Pulmonary artery endothelial cell (primary cell): ENCODE results near the gene NEDD4L. TPM values are rescaled to one million over a fixed set of nuclear protein-coding genes. Genes with fewer than 3 reads are reported as not detected.
A peak's percentile ranks its signal among the peaks of the same experiment; 100 is the strongest.

ENCODE experiments used
- DNase-seq: peaks from one replicate; pipeline ENCODE4 v3.0.0-alpha.2; 2011; ENCODE audit warnings: low read depth, low spot score
- total RNA-seq: library from RNA; depleted of rRNA; stranded (reverse); fragments of >200 nt; gene quantifications from 2 replicates; pipeline ENCODE4 v1.2.3, GENCODE V29; 2014

Gene NEDD4L
- total RNA-seq, 1 donor from 2014 or later = 5.6 TPM

DNA sequence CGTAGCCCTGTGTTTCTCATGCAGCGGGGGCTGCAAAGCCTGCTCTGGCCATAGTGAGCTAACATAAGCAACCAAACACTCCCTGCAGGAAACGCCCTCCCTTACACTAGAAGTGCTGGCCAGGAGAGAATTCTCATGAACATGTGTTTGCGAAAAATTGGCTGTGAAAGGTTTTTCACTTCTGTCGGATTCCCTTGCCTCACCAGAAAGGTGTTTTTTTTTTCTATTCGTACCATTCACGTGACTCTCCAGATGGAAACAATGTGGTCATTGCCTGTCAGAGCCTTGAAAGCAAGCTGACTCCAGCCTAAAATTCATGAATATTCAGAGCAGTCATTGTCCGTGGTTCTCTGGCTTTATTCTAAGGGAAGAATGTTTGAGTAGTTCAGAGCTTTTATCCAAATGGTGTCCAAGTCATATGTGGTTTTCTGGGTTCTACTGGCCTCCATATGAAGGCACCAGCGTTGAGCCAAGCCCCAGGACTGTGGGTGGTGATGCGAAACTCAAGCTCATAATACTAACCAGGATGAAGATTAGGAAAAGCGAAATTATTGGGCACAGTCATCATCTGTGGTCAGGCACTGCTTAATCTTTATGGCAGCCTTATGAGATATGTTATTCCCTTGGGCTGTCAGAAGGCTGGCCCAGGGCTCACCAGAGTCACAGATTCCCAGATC is 348.4 kb downstream of the NEDD4L start:
- DNase-seq = no peak

DNA sequence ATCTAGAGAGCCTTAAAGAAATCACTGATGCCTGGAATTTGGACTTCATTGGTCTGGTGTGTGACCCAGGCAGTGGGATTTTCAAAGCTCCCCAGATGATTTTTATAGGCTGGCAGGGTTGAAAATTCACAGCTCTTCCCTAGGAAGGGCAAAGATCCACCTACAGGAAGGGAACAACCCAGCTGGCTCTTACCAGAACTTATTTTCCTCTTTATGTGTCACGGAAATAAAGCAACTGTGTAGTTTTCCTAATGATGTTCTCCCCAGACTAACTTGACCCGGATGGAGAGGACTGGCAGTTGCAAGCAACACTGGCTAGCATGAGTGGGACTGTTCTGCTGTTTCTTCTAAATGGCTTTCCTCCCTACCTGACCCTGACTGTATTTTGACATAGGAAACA is 349.3 kb downstream of the NEDD4L start:
- no peak for DNase-seq

DNA sequence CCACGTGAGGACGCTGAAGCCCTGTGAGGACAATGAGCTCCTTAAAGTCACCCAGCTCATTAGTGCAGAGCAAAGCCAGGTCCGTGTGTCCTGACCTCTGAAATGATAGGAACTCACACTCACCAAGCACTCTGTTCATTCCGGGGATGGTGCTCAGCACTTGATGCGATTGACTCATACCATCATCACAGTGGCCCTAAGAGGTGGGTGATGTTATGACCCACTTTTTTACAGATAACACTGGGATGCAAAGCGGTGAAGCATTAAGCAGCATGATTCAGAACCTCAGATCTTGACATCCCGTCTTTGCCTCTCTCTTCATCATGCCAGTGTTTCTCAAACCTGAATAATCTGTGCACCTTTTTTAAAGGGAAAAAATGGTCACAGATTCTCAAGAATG is 350.0 kb downstream of the NEDD4L start:
- no peak for DNase-seq

DNA sequence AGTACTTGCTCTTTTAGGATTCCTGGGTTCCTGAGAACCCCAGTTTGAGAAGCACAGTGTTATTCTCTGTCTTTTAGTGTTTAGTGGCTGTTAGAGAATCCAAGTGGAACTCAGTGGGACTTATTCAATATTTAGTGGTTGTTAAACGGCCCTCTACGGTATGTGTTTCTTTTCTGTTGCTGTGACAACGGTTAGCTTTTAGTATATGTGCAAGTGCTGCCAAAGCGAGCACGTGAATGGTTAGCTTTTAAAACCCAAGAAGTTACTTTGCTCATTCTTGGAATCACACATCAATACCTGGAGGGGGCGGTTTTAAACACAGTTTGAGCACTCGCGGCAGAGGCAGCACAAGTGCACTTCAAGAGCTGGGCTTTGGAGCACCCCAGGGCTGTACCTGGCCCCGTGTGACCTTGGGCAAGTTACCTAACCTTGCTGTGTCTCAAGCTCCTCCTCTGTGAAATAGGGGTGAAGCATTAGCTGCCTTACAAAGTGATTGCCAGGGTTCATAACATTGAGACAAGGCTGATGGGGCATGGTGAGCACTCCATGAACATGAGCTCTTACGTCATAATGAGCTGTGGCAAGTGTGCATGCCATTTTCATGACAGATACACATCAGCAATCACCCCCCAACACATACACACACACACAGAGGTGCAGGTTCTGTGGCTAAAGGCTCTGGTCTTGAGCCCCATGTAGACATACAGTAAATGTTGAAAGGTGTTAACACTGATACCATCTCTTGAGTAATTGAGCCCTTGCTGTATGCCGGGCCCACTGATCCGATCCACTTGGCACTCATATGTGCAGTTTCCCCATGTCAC is 350.8 kb downstream of the NEDD4L start:
- no peak for DNase-seq

DNA sequence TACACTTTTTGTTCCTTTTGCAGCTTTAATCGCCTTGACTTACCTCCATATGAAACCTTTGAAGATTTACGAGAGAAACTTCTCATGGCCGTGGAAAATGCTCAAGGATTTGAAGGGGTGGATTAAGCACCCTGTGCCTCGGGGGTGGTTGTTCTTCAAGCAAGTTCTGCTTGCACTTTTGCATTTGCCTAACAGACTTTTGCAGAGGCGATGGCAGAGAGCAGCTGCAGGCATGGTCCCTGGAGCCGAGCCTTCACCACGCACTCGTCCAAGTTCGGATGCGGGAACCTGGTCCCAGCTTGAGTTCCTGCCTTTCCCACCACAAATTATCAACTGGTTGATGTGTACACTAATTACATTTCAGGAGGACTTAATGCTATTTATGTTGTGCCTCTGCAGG is 352.1 kb downstream of the NEDD4L start:
- DNase-seq = no peak

DNA sequence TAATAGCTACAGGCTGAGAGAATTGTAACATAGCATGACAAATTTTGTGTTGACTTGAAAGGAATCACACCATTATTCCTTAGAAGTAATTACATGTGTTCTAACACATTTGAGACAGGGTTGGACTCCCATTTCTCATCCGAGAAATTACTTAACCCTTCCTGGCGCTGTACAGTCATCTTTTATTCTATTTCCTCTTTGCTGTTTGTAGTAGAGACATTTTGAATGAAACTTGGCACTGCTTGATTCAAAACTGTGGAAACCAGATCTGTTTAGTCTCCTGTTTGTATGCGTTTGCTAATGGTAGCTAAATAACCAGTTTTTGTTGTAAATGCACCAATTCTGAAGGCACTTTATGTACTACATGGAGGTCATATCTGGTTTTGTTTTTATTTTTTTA is 352.9 kb downstream of the NEDD4L start:
- DNase-seq = peak; percentile 64

DNA sequence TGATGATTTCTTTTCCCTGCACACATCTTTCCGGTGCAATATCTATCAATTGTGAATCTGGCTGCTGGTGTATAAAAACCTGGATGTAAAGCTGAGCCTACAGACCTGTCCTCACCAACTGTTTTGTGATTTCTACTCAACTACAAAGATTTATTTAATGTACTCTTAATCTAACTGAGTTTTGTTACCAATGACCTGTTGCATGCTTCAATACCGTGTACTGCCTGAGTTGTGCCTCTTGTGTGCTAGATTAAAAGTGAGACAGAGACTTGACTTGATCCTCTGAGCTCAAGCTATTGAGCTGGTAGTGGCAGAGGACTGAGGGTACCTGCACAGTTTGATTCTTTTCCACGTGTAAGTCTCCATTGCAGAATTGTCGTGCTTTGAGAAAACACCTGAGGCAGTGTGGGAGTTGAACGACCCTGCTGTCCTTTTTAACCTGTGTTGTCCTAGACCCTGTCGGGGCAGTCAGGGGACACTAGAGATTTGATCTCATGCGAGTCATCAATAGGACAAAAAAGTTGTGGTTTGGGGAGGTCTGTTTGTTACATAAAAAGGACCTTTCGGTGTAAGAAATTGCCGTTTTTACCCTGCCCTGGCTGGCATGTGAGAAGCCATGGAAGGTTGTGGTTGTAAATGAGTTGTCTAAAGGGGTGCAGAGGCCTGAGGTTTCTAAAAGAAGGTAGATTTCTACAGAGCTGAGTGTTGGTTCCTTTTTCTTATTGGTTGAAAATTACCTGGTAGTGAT is 353.5 kb downstream of the NEDD4L start:
- DNase-seq = no peak

DNA sequence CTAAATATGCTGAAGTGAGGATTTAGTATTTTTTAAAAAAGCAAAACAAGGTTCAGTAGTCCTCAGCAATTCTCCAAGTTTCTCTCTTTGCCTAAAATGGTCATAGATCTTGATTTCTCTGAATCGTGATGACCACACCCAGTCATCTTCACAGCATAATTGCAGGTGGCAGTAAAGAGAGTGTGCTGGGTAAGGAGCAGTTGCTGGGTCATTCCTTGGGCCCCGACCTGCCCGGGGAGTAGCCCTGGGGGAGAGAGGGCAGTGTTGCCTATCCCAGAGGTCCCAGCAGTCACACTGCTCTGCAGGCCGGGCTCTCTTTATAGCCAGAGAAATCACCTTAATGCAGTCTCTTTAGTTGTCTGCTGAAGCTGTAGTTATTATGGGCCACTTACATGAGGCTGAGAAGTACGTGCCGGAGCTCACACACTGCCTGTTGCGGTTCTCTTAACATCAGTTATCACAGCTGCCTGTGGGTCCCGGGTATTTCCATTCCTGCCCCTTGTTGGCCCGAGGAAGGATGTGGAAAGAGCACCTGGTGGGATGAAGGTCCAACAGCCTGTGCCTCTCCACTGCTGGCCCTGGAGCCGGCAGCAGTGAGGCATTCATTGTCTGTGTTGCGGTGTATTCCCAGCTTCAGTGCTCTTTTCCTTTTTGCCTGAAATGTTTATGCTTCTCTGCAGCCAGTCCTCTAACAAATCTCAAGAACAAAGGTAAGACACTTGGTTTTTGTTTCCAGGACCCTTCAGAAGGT is 354.8 kb downstream of the NEDD4L start:
- DNase-seq = no peak

DNA sequence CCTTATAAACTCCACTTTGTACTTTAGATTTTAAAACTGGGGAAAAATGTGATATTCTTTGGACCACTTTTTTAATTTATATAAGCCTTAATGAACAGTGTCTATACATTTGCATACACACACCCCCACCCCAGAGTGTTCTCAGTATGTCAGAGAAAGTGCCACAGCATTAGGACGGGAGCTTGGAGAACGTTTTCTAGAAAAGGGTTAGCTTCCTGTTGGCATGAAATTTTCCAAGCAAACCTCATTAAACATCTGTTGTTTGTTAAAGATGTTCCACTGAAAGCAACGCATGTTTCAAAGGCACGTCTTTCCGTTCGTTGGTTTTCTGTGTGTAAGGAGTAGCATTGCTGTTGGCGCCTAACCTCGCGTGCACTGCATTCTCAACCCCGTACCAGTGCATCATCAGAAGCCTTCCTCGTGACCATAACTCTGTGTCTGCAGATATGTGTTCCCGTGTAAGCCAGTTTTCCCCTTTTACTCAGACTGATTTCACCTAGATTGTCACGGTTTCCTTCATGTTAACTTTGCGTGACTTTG is 356.4 kb downstream of the NEDD4L start:
- DNase-seq = no peak

DNA sequence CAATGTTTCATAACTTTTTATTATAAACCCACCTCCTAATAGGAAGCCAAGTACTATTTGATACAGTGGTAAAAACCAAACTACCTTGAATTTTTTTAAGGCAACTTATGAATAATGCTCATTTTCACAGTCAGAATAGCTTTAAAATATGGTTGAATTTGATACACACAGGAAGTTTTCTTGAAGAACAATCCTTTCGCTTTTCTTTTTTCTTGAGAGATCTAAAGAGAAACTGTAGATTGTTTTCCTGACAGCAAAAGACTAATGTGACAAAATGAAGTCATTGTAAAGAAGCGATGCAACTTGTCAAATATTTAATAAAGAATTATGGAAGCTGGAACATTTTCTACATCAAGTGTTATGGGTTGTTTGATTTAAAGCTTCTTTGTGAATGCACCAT is 357.2 kb downstream of the NEDD4L start:
- no peak for DNase-seq

DNA sequence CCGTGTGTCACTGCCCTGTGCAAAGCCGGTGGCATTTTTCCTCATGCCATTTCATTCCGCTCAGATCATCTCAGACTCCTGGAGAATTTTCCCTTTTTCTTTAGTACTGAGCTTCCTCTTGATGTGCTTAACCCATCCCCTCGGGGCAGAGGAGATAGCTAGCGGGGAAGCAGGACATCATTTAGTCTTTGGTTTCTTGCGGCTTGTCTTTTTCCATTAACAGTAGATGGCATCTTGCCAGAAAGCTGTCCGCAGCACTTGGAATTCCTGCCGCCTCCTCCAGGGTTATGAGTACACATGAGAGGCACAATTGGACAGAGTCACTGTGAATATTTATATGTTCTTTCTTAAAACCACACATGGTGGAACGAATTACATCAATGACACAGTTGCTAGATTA is 358.2 kb downstream of the NEDD4L start:
- no peak for DNase-seq

DNA sequence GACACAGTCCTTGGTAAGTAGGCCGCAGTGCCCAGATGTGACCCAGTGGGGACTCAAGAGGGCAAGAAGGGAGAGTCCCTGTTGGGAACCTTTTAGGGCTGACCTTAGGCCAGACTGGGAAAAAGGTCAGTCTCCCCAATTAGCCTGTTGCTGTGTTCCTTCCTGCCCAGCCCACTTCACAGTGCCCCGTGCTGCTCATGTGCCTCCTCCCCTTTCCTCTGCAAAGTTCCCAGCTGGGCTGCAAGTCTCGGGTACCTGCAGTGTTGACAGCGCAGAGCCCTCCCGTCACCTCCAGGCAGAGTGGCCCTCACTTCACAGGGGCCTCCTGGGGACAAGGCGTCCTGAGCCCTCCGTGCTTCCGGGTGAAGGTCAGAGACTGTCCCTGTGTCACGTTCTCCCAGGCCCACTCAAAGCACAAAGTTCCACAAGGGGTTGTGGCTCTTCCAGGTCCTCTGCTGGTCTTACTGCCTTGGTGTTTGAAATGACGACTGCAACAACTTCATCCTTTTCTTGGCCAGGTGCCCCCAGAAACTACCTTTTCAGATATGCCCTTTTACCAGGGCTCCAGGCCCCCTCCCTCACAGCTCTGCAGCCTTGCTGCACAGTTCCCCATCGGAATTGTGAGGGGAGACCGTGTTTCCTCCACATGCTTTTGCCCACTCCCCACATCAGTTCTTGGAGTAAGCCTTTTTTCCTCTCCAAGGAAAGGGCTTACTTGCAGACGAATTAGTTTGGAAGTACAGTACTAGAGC is 359.1 kb downstream of the NEDD4L start:
- DNase-seq = no peak

DNA sequence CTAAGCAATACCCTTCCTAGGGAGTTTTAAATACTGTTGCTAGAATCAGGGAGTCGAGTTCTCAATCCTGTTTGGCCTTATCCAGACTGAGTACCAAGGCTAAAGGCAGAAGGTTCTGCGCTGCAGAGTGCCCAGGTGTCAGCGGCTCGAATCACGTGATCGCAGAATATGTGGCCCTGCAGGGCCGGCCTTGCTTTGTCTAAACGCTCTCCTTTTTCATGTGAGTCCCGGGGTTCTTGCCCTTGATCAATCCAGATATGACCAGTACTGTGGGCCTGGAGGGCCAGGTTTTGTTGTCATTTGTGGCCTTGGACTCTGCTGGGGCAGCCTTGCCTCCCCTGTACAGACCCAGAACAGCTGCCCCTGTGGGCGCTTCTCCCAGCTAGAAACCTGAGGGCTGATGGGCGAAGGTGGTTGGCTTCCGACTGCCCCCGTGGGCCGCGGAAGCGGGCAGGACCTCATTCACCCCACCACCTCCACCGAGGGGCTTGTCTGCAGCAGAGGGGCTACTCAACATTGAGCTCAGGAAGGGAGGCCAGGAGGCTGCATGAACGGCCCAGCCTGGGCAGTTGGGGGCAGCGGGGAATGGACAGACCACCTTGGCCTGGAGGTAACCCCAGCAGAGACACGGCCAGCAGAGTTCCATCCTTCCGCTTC is 359.9 kb downstream of the NEDD4L start:
- no peak for DNase-seq

DNA sequence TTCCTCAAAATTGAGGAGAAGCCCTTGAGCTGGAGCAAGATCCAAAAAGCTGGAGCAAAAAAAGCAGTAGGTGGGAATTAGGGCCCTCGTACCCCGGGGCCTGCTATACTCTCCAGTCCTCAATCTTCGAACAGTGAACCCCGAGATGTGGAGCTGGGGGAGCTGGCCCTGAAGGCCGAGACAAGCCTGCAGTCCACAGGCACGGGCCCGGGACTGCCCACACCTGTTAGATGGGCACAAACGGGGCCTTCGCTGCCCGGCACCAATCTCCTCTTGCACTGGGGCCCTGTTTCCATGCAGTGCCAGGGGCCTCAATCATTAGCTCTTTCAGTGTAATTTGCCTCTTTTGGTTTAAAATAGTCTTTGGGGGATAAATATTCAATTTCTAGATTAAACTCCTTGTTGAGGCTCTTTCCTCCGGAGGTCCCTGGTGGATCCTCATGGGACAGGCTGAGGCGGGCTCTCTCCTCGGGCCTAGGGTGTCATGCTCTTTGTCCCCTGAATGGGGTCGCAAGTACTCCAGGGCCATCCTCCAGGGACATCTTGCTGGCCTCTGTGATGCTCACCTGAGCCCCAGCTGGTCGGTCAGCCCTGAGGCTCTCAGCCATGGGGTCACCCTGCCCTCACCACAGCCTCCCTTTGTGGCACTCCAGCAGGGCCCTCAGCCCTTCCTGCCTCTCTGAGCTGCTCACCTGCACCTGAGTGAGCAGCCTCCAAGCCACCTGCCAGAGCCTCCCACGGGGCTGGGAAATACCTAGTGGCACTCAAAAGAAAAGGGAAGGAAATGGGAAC is 361.3 kb downstream of the NEDD4L start:
- DNase-seq = no peak

DNA sequence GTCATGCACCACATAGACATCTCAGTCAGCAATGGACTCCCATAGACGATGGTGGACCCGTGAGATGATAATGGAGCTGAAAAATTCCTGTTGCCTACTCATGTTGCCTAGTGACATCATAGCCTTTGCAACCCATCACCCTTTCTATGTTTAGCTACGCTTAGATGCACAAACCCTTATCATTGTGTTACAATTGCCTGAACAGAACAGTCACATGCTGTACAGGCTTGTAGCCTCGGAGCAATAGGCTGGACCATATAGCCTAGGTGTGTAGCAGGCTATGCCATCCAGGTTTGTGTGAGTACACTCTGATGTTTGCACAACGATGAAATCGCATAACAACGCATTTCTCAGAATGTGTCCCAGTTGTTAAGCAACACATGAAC is 363.2 kb downstream of the NEDD4L start:
- DNase-seq = no peak

DNA sequence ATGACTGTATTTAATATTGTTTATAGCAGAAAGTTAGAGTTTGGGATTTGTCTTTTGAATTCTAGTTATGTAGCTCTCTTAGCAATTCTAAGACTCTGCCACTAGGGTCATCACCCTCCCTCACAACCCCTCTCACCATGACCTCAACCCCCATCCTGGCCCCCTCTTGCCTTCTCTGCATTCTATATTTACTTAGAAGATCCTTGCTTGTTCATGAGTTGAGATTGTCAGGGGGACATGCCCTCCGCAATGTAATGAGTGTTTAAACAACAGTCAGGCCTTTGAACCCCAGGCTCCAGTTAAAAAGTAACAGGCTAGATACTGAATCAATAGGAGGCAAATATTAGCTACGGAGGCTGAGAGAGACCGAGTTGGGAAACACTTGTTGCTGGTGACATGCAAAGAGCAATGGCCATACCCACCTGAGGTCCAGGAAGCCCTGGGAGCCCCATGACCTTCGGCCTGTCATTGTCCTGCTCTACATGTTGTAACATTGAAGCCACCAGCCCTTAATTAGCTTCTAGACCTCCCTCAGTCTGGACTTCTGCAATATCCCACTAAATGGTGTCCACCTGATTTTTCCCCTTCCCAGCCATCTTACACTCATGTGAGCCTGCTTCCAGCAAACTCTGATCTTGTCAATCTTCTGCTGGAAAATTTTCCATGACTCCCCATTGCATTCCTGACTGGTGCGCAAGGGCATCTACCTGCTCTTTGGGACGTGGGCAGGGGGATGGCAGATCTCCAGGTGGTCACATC is 363.8 kb downstream of the NEDD4L start:
- DNase-seq = no peak

DNA sequence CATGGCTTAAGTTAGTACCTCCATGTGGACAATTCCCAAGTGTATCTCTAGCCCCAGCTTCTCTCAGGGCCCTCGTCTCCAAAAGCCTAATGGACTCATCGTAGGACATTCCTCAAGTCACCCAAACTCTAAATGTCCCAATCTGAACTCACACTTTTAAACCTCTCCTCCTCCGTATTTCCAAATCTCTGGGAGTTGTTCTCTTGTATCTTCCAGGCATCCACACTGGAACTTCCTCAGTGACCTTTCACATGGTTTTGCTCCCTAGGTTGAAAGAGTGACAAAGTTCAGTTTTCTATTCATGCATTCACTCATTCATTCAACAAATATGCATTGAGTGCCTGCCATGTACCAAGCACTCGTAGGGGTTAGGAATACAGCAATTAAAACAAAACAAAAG is 364.6 kb downstream of the NEDD4L start:
- DNase-seq = no peak

DNA sequence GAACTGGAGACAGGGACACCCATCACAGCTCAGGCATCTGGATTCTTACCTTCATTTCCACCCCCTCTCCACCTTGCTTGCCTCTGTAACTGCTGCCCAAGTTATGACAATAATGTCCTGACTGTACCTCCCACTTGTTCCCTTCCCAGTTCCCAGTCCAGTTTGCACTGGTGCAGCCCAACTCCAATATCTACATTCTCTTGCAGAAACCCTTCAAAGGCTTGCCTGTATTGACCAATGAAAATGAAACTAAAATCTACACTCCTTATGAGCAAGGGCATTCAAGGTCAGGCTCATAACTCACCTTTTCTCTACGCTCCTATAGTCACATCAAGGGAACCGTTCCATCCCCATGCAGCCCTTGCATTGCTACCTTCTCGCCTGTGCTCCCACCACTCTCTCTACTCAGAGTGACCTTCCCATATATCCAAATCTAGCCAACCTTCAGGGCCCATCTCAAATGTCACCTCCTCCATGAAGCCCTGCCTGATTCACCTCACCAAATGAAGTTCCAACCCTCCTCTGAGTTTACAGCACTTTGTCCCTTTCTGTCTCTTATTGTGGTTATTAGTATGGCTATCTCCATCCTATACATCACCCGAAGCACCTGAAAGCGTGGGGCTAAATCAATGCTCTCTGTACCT is 365.9 kb downstream of the NEDD4L start:
- DNase-seq = no peak
